ENCODE data around the gene USP17L20.
"Not testable (repeated sequence)": the region's sequence is repeated elsewhere in the genome, so short reads cannot be mapped to it uniquely, and the experiment has no call there.

USP17L20 gene

GRCh38 chr4:9257824-9258223 lies at the start of gene USP17L20:
Gene USP17L20, plus strand, starts transcription at chr4:9258124. Its CDS starts 0 bp downstream, at chr4:9258124.
- DNase-seq = not testable (repeated sequence)

DNA sequence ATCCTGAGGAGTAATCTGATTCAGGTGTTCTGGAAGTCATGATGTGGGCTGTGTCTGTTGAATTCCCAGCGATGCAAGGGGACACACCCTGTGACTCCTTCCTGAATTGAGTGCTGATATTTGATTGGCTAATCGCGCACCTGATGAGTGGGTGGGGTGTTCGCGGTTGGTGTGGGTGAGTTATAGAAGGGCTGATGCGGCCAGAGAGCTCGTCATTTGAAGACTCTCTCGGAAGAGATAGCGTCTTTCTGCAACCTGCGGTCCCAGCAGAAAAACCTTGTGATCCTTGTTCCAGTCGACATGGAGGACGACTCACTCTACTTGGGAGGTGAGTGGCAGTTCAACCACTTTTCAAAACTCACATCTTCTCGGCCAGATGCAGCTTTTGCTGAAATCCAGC lies 47.6 kb upstream of the USP17L20 start, which contains the start of gene USP17L10:
USP17L10 (plus strand) TSS at position 301 of the 400 bp plus-strand sequence; CDS start at position 301, 0 bp downstream.
- DNase-seq = not testable (repeated sequence)

- not testable (repeated sequence) for DNase-seq
These were observed 43.2 kb upstream of the USP17L20 start for GRCh38 chr4:9214701-9215100.

- DNase-seq = not testable (repeated sequence)
These were observed 42.8 kb upstream of the USP17L20 start, which contains the start of gene USP17L11 for GRCh38 chr4:9215105-9215504. Gene USP17L11, plus strand, starts transcription at chr4:9215405. Its CDS starts 0 bp downstream, at chr4:9215405.

DNA sequence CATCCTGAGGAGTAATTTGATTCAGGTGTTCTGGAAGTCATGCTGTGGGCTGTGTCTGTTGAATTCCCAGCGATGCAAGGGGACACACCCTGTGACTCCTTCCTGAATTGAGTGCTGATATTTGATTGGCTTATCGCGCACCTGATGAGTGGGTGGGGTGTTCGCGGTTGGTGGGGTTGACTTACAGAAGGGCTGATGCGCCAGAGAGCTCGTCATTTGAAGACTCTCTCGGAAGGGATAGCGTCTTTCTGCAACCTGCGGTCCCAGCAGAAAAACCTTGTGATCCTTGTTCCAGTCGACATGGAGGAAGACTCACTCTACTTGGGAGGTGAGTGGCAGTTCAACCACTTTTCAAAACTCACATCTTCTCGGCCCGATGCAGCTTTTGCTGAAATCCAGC lies 38.1 kb upstream of the USP17L20 start, which contains the start of gene USP17L12:
USP17L12 (plus strand) TSS at position 301 of the 400 bp plus-strand sequence; CDS start at position 301, 0 bp downstream.
- not testable (repeated sequence) for DNase-seq

DNA sequence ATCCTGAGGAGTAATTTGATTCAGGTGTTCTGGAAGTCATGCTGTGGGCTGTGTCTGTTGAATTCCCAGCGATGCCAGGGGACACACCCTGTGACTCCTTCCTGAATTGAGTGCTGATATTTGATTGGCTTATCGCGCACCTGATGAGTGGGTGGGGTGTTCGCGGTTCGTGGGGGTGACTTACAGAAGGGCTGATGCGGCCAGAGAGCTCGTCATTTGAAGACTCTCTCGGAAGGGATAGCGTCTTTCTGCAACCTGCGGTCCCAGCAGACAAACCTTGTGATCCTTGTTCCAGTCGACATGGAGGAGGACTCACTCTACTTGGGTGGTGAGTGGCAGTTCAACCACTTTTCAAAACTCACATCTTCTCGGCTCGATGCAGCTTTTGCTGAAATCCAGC lies 33.3 kb upstream of the USP17L20 start, which contains the start of gene USP17L13:
USP17L13 (plus strand) TSS at position 301 of the 400 bp plus-strand sequence; CDS start at position 301, 0 bp downstream.
- not testable (repeated sequence) for DNase-seq

DNA sequence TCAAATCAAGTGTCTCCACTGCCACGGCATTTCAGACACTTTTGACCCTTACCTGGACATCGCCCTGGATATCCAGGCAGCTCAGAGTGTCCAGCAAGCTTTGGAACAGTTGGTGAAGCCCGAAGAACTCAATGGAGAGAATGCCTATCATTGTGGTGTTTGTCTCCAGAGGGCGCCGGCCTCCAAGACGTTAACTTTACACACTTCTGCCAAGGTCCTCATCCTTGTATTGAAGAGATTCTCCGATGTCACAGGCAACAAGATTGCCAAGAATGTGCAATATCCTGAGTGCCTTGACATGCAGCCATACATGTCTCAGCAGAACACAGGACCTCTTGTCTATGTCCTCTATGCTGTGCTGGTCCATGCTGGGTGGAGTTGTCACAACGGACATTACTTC lies 27.7 kb upstream of the USP17L20 start:
- DNase-seq = not testable (repeated sequence)

- DNase-seq = not testable (repeated sequence)
These were observed 23.8 kb upstream of the USP17L20 start, which contains the start of gene USP17L15 for GRCh38 chr4:9234085-9234484. Gene USP17L15, plus strand, starts transcription at chr4:9234385. Its CDS starts 0 bp downstream, at chr4:9234385.

DNA sequence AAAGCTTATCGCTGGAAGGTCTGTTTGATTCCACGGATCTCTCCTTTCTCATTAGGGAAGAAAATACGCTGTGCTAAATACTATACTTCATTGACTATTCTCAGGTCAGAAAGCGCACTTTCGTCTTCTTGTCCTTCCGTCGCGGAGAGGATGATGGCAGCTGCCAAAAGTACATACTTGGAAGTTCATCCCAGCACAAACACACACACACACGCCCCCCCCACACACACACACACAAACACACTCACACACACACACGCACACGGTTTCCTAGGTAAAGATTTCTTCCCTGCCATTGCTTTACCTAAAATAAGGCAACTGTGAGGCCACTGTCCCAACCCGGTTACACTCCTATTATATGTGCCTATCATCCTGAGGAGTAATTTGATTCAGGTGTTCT lies 19.5 kb upstream of the USP17L20 start:
- not testable (repeated sequence) for DNase-seq

DNA sequence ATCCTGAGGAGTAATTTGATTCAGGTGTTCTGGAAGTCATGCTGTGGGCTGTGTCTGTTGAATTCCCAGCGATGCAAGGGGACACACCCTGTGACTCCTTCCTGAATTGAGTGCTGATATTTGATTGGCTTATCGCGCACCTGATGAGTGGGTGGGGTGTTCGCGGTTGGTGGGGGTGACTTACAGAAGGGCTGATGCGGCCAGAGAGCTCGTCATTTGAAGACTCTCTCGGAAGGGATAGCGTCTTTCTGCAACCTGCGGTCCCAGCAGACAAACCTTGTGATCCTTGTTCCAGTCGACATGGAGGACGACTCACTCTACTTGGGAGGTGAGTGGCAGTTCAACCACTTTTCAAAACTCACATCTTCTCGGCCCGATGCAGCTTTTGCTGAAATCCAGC lies 14.3 kb upstream of the USP17L20 start, which contains the start of gene USP17L17:
USP17L17 (plus strand) TSS at position 301 of the 400 bp plus-strand sequence; CDS start at position 301, 0 bp downstream.
- not testable (repeated sequence) for DNase-seq

- not testable (repeated sequence) for DNase-seq
These were observed 9.8 kb upstream of the USP17L20 start, which contains the start of gene USP17L18 for GRCh38 chr4:9247953-9248680. Gene USP17L18, plus strand, starts transcription at chr4:9248630. Its CDS starts 0 bp downstream, at chr4:9248630.

GRCh38 chr4:9253078-9253477 lies 4.8 kb upstream of the USP17L20 start, which contains the start of gene USP17L19:
Gene USP17L19, plus strand, starts transcription at chr4:9253378. Its CDS starts 0 bp downstream, at chr4:9253378.
- DNase-seq = not testable (repeated sequence)

DNA sequence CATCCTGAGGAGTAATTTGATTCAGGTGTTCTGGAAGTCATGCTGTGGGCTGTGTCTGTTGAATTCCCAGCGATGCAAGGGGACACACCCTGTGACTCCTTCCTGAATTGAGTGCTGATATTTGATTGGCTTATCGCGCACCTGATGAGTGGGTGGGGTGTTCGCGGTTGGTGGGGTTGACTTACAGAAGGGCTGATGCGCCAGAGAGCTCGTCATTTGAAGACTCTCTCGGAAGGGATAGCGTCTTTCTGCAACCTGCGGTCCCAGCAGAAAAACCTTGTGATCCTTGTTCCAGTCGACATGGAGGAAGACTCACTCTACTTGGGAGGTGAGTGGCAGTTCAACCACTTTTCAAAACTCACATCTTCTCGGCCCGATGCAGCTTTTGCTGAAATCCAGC lies 4.6 kb downstream of the USP17L20 start, which contains the start of gene USP17L21:
USP17L21 (plus strand) TSS at position 301 of the 400 bp plus-strand sequence; CDS start at position 301, 0 bp downstream.
- not testable (repeated sequence) for DNase-seq

GRCh38 chr4:9267319-9267718 lies 9.4 kb downstream of the USP17L20 start, which contains the start of gene USP17L22:
Gene USP17L22, plus strand, starts transcription at chr4:9267619. Its CDS starts 0 bp downstream, at chr4:9267619.
- DNase-seq = not testable (repeated sequence)

DNA sequence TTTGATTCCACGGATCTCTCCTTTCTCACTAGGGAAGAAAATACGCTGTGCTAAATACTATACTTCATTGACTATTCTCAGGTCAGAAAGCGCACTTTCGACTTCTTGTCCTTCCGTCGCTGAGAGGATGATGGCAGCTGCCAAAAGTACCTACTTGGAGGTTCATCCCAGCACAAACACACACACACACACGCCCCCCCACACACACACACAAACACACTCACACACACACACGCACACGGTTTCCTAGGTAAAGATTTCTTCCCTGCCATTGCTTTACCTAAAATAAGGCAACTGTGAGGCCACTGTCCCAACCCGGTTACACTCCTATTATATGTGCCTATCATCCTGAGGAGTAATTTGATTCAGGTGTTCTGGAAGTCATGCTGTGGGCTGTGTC lies 13.8 kb downstream of the USP17L20 start:
- DNase-seq = not testable (repeated sequence)
